Keratinocyte (primary cell): ENCODE data around the gene CAD. TPM values are rescaled to one million over a fixed set of nuclear protein-coding genes. Genes with fewer than 3 reads are reported as not detected.

Experiments
- DNase-seq: peaks from one replicate; pipeline ENCODE4 v3.0.0-alpha.2; 2011; ENCODE audit warnings: low read depth, missing footprints, low spot score
- FAIRE-seq: peaks from 2 replicates; lab custom pipeline; 2011; peaks lifted over from hg19 to GRCh38; lab: Jason Lieb, UNC
- H2AFZ ChIP-seq: 2 replicates; pipeline ENCODE4 v1.6.0; 2012; ENCODE audit warnings: low read length, control low read depth, inconsistent platforms; ENCODE audit not compliant: control insufficient read depth
- H3K27ac ChIP-seq: 2 replicates; pipeline ENCODE4 v1.5.1; 2011; ENCODE audit warnings: low read length; ENCODE audit not compliant: control insufficient read depth, insufficient read depth
- H3K27me3 ChIP-seq: 3 replicates; pipeline ENCODE4 v1.6.0; 2011; ENCODE audit warnings: low read length; ENCODE audit not compliant: control insufficient read depth, insufficient read depth; ENCODE audit errors: extremely low read depth
- H3K36me3 ChIP-seq, 2 experiments: 2 replicates in 1 of 2; 3 replicates in 1 of 2; pipeline ENCODE4 v1.5.1; 2011; ENCODE audit warnings: low read length in 2 of 2, mild to moderate bottlenecking in 1 of 2; ENCODE audit not compliant: control insufficient read depth in 2 of 2, insufficient read depth in 2 of 2; ENCODE audit errors: extremely low read depth in 1 of 2
- H3K4me1 ChIP-seq: 3 replicates; pipeline ENCODE4 v1.5.1; 2011; ENCODE audit warnings: low read length; ENCODE audit not compliant: control insufficient read depth, insufficient read depth; ENCODE audit errors: extremely low read depth
- H3K4me2 ChIP-seq: 3 replicates; pipeline ENCODE4 v1.6.0; 2011; ENCODE audit warnings: low read depth, low read length; ENCODE audit not compliant: control insufficient read depth, insufficient read depth; ENCODE audit errors: extremely low read depth
- H3K4me3 ChIP-seq, 3 experiments: fragments of 200-600 bp in 1 of 3; sonication (generic) in 1 of 3; 2 replicates in 2 of 3; 3 replicates in 1 of 3; pipeline ENCODE4 v1.5.1; 2011 to 2016; ENCODE audit warnings: low read length in 3 of 3, mild to moderate bottlenecking in 3 of 3, control low read depth in 2 of 3, inconsistent platforms in 1 of 3, low read depth in 1 of 3, mixed read lengths in 1 of 3, mixed run types in 1 of 3, moderate library complexity in 1 of 3; ENCODE audit not compliant: control insufficient read depth in 2 of 3, insufficient read depth in 2 of 3; ENCODE audit errors: extremely low read depth in 1 of 3
- H3K79me2 ChIP-seq: 2 replicates; pipeline ENCODE4 v1.6.0; 2012; ENCODE audit warnings: low read length; ENCODE audit not compliant: control insufficient read depth, insufficient read depth
- H3K9ac ChIP-seq: 3 replicates; pipeline ENCODE4 v1.6.0; 2011; ENCODE audit warnings: low read length; ENCODE audit not compliant: control insufficient read depth, insufficient read depth; ENCODE audit errors: extremely low read depth
- H3K9me1 ChIP-seq: 3 replicates; pipeline ENCODE4 v1.6.0; 2011; ENCODE audit warnings: low read length; ENCODE audit not compliant: control insufficient read depth, insufficient read depth; ENCODE audit errors: extremely low read depth
- H3K9me3 ChIP-seq: 2 replicates; pipeline ENCODE4 v1.5.1; 2012; ENCODE audit warnings: low read depth, low read length; ENCODE audit not compliant: control insufficient read depth
- H4K20me1 ChIP-seq: 3 replicates; pipeline ENCODE4 v1.6.0; 2011; ENCODE audit warnings: low read length; ENCODE audit not compliant: control insufficient read depth, insufficient read depth; ENCODE audit errors: extremely low read depth
- EZH2 ChIP-seq: IDR thresholded peaks from one replicate; pipeline ENCODE4 v1.6.1; 2012; ENCODE audit warnings: inconsistent platforms, mild to moderate bottlenecking, low read length, moderate library complexity
- dilution Hi-C: fragments of 300-500 bp; cut with MboI; formaldehyde crosslinking; loops from one replicate; pipeline ENCODE4 v1.7.0; 2020; ENCODE audit warnings: low sequenced_read_pairs; ENCODE audit not compliant: extremely low pct_ligation_motif_present
- polyA minus RNA-seq, 3 experiments: library from RNA; depleted of rRNA, polyadenylated mRNA; stranded (reverse); fragments of >200 nt; gene quantifications; 1 replicate in 1 of 3; 2 replicates in 1 of 3; 3 replicates in 1 of 3; pipeline ENCODE4 v1.2.3, GENCODE V29; 2011
- polyA plus RNA-seq, 5 experiments: library from polyadenylated mRNA; depleted of rRNA in 3 of 5; stranded (reverse) in 3 of 5; stranded (forward) in 1 of 5; unstranded in 1 of 5; fragments of >200 nt; gene quantifications; 1 replicate in 1 of 5; 2 replicates in 3 of 5; 3 replicates in 1 of 5; pipeline versions ENCODE4 v1.2.1 to v1.2.3, GENCODE V29; 2011 to 2012; ENCODE audit warnings: missing spikeins in 2 of 5, low read depth in 1 of 5, low replicate concordance in 1 of 5
- TF ChIP-seq, protein P1 (sequence below), 3 experiments: IDR thresholded peaks in 1 of 3; conservative IDR thresholded peaks in 1 of 3; optimal IDR thresholded peaks in 1 of 3; 2 replicates in 2 of 3; 3 replicates in 1 of 3; pipeline versions ENCODE3 to v1.5.1; 2011; ENCODE audit warnings: low read length in 3 of 3, mild to moderate bottlenecking in 3 of 3, moderate library complexity in 2 of 3, control low read depth in 1 of 3, inconsistent platforms in 1 of 3; ENCODE audit not compliant: insufficient read depth in 2 of 3; ENCODE audit errors: extremely low read depth in 1 of 3

CAD gene
- polyA plus RNA-seq (17.1 to 33.3 TPM (median 21.0 TPM) in 3 replicates), polyA minus RNA-seq (94.8 to 357 TPM (median 115 TPM) in 3 replicates)
- 8.8 TPM for polyA plus RNA-seq (2011; ENCODE audit: low read depth)
- polyA plus RNA-seq (2011; cell fraction: cytosol; rRNA removed), result 12.9 and 20.6 TPM in 2 replicates
- 72.3 and 76.6 TPM in 2 replicates for polyA plus RNA-seq (2011; cell fraction: nucleus; rRNA removed)
- polyA plus RNA-seq (2012; ENCODE audit: low replicate concordance), result 16.3 and 37.6 TPM in 2 replicates
- 59.5 TPM for polyA minus RNA-seq (2011; cell fraction: cytosol; rRNA and poly(A)+ RNA removed)
- 106 and 132 TPM in 2 replicates for polyA minus RNA-seq (2011; cell fraction: nucleus; rRNA and poly(A)+ RNA removed)

DNA sequence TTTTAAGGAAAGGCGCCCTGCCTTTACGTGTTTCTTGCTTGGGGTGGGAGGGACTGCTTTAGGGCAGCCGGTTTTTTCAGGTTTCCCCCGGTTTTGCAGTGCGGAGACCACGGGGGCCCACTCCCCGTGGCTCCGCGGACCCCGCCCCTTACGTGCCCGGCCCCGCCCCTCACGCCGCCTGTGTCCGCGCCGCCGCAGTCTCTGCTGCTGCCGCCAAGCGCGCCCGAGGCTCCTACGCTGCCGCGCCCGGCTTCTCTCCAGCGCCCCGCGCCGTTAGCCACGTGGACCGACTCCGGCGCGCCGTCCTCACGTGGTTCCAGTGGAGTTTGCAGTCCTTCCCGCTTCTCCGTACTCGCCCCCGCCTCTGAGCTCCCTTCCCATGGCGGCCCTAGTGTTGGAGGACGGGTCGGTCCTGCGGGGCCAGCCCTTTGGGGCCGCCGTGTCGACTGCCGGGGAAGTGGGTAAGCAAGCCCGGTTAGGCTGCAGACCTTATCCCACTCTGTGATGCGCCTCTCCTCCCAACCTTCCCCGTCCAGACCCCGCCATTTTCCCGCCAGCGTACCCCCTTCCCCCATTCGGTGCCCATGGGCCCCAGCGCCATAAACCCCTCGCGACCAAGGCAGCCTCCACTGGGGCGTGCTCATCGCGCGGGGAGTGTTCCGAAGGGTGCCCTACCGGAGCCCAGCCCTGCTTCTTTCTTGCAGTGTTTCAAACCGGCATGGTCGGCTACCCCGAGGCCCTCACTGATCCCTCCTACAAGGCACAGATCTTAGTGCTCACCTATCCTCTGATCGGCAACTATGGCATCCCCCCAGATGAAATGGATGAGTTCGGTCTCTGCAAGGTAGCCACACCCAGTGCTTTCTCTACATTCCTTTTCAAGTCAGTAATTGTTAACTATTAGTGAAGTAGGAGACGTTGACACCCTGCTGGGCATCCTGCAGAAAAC lies at the start of gene CAD:
TSS of gene CAD (plus strand) at position 197 of the 949 bp plus-strand sequence. CDS start at position 380, 183 bp downstream.
- Histone ChIP-seq H3K9ac (peak within 1 kb of the TSS; percentile 87), H4K20me1 (no peaks in the 10 kb centered on the region), H3K36me3 (peaks cover 7 to 33% of the 10 kb centered on the region in 2 experiments), H2AFZ (peak within 1 kb of the TSS; percentile 20), H3K27ac (peak within 1 kb of the TSS; percentile 77), H3K79me2 (peaks cover 27% of the 10 kb centered on the region), H3K4me2 (peak within 1 kb of the TSS; percentile 88), H3K27me3 (no peaks in the 10 kb centered on the region), H3K4me3 (peak within 1 kb of the TSS; percentile 62 to 84 (median 82)), H3K9me3 (no peaks in the 10 kb centered on the region), H3K9me1 (no peaks in the 10 kb centered on the region), H3K4me1 (peaks cover 25% of the 10 kb centered on the region)
- FAIRE-seq (peak; percentile 60), DNase-seq (no peak)
- TF ChIP-seq EZH2, result no peak
- TF ChIP-seq, protein P1, sequence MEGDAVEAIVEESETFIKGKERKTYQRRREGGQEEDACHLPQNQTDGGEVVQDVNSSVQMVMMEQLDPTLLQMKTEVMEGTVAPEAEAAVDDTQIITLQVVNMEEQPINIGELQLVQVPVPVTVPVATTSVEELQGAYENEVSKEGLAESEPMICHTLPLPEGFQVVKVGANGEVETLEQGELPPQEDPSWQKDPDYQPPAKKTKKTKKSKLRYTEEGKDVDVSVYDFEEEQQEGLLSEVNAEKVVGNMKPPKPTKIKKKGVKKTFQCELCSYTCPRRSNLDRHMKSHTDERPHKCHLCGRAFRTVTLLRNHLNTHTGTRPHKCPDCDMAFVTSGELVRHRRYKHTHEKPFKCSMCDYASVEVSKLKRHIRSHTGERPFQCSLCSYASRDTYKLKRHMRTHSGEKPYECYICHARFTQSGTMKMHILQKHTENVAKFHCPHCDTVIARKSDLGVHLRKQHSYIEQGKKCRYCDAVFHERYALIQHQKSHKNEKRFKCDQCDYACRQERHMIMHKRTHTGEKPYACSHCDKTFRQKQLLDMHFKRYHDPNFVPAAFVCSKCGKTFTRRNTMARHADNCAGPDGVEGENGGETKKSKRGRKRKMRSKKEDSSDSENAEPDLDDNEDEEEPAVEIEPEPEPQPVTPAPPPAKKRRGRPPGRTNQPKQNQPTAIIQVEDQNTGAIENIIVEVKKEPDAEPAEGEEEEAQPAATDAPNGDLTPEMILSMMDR (optimal IDR thresholded peaks at IDR 0.05 in 1 of 3, IDR thresholded peaks at IDR 0.05 in 1 of 3, conservative IDR thresholded peaks at IDR 0.05 in 1 of 3; ENCODE audit: extremely low read depth in 1 of 3, insufficient read depth in 2 of 3, low read length in 3 of 3), result peak in 2 of 3 experiments; percentile 18 to 26
- dilution Hi-C loops, result no loop called here

DNA sequence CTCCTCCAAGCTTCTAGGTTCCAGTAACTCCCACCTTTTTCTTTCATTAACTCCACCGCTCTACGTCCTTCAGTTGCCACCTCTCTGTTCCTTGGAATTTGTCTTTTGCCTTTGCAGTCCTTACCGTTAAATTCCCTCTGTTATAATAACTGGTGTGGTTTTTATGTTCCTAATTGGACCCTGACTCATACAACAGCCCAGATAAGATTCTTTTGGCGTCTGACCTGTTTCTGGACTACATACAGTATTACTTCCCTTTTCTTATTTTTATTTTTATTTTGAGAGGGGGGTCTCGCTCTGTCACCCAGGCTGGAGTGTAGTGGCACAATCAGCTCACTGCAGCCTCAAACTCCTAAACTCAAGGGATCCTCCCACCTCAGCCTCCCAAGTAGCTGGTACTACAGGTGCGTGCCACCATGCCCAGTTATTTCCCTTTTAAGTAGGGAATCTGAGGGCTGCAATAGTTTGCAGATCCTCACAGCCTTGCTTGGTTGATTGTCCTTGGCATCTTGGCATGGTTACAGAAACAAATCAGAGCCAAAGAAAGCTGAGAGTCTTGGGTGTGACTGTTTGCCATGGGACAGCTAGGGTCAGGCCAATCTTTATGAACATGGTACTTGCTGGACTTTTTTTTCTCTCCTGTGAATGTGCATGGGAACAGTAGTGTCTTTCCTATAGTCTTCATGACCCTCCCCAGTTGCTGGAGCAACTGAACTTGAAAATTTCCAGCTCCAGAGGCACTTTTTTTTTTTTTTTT lies 46.4 kb upstream of the CAD start:
- no peaks in the 10 kb centered on the region for H3K9me3 ChIP-seq
- H3K4me2 ChIP-seq, result no peak overlapping the region
- dilution Hi-C loops, result no loop called here
- DNase-seq (no peak), FAIRE-seq (no peak)
- no peak for TF ChIP-seq EZH2
- TF ChIP-seq, protein P1 (optimal IDR thresholded peaks at IDR 0.05 in 1 of 3, IDR thresholded peaks at IDR 0.05 in 1 of 3, conservative IDR thresholded peaks at IDR 0.05 in 1 of 3; ENCODE audit: extremely low read depth in 1 of 3, insufficient read depth in 2 of 3, low read length in 3 of 3), result no peak
- H3K4me3 ChIP-seq, result no peak overlapping the region
- no peaks in the 10 kb centered on the region for H4K20me1 ChIP-seq
- peaks cover 21% of the 10 kb centered on the region for H3K27me3 ChIP-seq
- no peaks in the 10 kb centered on the region for H3K4me1 ChIP-seq
- H3K9me1 ChIP-seq, result no peaks in the 10 kb centered on the region
- no peaks in the 10 kb centered on the region for H3K79me2 ChIP-seq
- H3K36me3 ChIP-seq, result no peaks in the 10 kb centered on the region
- no peak overlapping the region for H3K9ac ChIP-seq
- no peak overlapping the region for H3K27ac ChIP-seq
- H2AFZ ChIP-seq, result no peak overlapping the region
